ENCODE data around the gene NIPAL4. TPM values are rescaled to one million over a fixed set of nuclear protein-coding genes. Genes with fewer than 3 reads are reported as not detected.

The NIPAL4 gene
- total RNA-seq, 1 experiment from 2014 or later: not detected

GRCh38 chr5:157509587-157509986, 49.6 kb downstream of the NIPAL4 start:
- H3K4me1 ChIP-seq (ENCODE audit: control insufficient read depth, insufficient read depth, low read length): no peaks in the 10 kb centered on the region; the same call in 1 of the 2 replicates
- no peak for DNase-seq (ENCODE audit: low read depth, low spot score)
- no peak overlapping the region for H3K4me3 ChIP-seq (ENCODE audit: low read depth in 2 of 2, low read length in 2 of 2)
- H3K36me3 ChIP-seq (ENCODE audit: control insufficient read depth, insufficient read depth, low read length): no peaks in the 10 kb centered on the region
- intact Hi-C loops (cut with micrococcal nuclease; ENCODE audit: unreplicated experiment) (no loop called here), in situ Hi-C loops (cut with HindIII; ENCODE audit: low pct_unique_long_range_greater_than_20kb, low sequenced_read_pairs) (no loop called here)
- H3K9me3 ChIP-seq (ENCODE audit: control insufficient read depth, insufficient read depth, low read depth, low read length): no peaks in the 10 kb centered on the region
- no peak for ATAC-seq
- H3K27me3 ChIP-seq (ENCODE audit: control insufficient read depth, insufficient read depth, low read length): no peaks in the 10 kb centered on the region
- POLR2A ChIA-PET: no interaction called here
- H3K27ac ChIP-seq (ENCODE audit: low read length): no peak overlapping the region
- no peak for TF ChIP-seq CTCF (IDR thresholded peaks at IDR 0.05)
- no peak for TF ChIP-seq TCF7L2 (IDR thresholded peaks at IDR 0.05; ENCODE audit: low read depth, low read length)
- TF ChIP-seq REST (IDR thresholded peaks at IDR 0.05; ENCODE audit: insufficient read depth in 1 of 2, low read depth in 2 of 2, low read length in 1 of 2): no peak
- no peak for TF ChIP-seq POLR2AphosphoS5 (IDR thresholded peaks at IDR 0.05; ENCODE audit: low read depth, low read length)
- TF ChIP-seq SIN3A (IDR thresholded peaks at IDR 0.05; ENCODE audit: borderline replicate concordance, insufficient read depth, low read depth, low read length): no peak
- no TSS peak for BruUV-seq (replicated peaks)
- CTCF ChIA-PET: no interaction called here

- intact Hi-C loops (cut with micrococcal nuclease; ENCODE audit: unreplicated experiment) (no loop called here), in situ Hi-C loops (cut with HindIII; ENCODE audit: low pct_unique_long_range_greater_than_20kb, low sequenced_read_pairs) (no loop called here)
- POLR2A ChIA-PET: no interaction called here
- Histone ChIP-seq H3K4me3 (ENCODE audit: low read depth in 2 of 2, low read length in 2 of 2) (no peak overlapping the region), H3K9me3 (ENCODE audit: control insufficient read depth, insufficient read depth, low read depth, low read length) (no peaks in the 10 kb centered on the region), H3K27ac (ENCODE audit: low read length) (no peak overlapping the region), H3K4me1 (ENCODE audit: control insufficient read depth, insufficient read depth, low read length) (no peaks in the 10 kb centered on the region; the same call in 1 of the 2 replicates), H3K27me3 (ENCODE audit: control insufficient read depth, insufficient read depth, low read length) (no peaks in the 10 kb centered on the region), H3K36me3 (ENCODE audit: control insufficient read depth, insufficient read depth, low read length) (no peaks in the 10 kb centered on the region)
- TF ChIP-seq TCF7L2 (IDR thresholded peaks at IDR 0.05; ENCODE audit: low read depth, low read length) (no peak), SIN3A (IDR thresholded peaks at IDR 0.05; ENCODE audit: borderline replicate concordance, insufficient read depth, low read depth, low read length) (no peak), POLR2AphosphoS5 (IDR thresholded peaks at IDR 0.05; ENCODE audit: low read depth, low read length) (no peak), CTCF (IDR thresholded peaks at IDR 0.05) (no peak), REST (IDR thresholded peaks at IDR 0.05; ENCODE audit: insufficient read depth in 1 of 2, low read depth in 2 of 2, low read length in 1 of 2) (no peak)
- CTCF ChIA-PET: no interaction called here
- ATAC-seq (no peak), DNase-seq (ENCODE audit: low read depth, low spot score) (no peak)
- no TSS peak for BruUV-seq (replicated peaks)
These were observed 50.7 kb downstream of the NIPAL4 start for GRCh38 chr5:157510682-157511081.
